Thoracic aorta (tissue), 2 donors: Measurements from ENCODE around the gene CORO1C. TPM values are rescaled to one million over a fixed set of nuclear protein-coding genes. Genes with fewer than 3 reads are reported as not detected.
A peak's percentile ranks its signal among the peaks of the same experiment; 100 is the strongest.
"Not testable (repeated sequence)": the region's sequence is repeated elsewhere in the genome, so short reads cannot be mapped to it uniquely, and the experiment has no call there.

Experiments used
- ATAC-seq: fragments of 150-250 bp; one replicate; pipeline ENCODE4 v1.8.0; 2017; ENCODE audit warnings: low read depth; ENCODE audit not compliant: insufficient number of reproducible peaks, low FRiP score
- DNase-seq: peaks from one replicate; pipeline ENCODE4 v3.0.0-alpha.2; 2020; ENCODE audit warnings: low spot score
- H3K27ac ChIP-seq, 2 donors: fragments of 200-600 bp; sonication (generic); 1 replicate in 1 of 2; 2 replicates in 1 of 2; pipeline ENCODE4 v1.5.1; 2016; ENCODE audit warnings: mild to moderate bottlenecking in 2 of 2, moderate library complexity in 2 of 2
- H3K27me3 ChIP-seq: fragments of 200-600 bp; sonication (generic); replicated peaks from 2 replicates; pipeline ENCODE4 v1.6.0; 2016; ENCODE audit warnings: mild to moderate bottlenecking; ENCODE audit not compliant: insufficient read depth
- H3K36me3 ChIP-seq: fragments of 200-600 bp; sonication (generic); one replicate; pipeline ENCODE4 v1.5.1; 2016
- H3K4me1 ChIP-seq, 2 donors: fragments of 200-600 bp; sonication (generic); 1 replicate in 1 of 2; 2 replicates in 1 of 2; pipeline versions ENCODE4 v1.5.1 to v1.6.0; 2016; ENCODE audit warnings: low read depth in 2 of 2, mild to moderate bottlenecking in 1 of 2; ENCODE audit not compliant: control insufficient read depth in 1 of 2
- H3K4me3 ChIP-seq: fragments of 200-600 bp; sonication (generic); 2 replicates; pipeline ENCODE4 v1.5.1; 2016; ENCODE audit warnings: mild to moderate bottlenecking
- H3K9me3 ChIP-seq: fragments of 200-600 bp; sonication (generic); 2 replicates; pipeline ENCODE4 v1.5.1; 2016
- CTCF ChIP-seq: fragments of 200-600 bp; sonication (generic); IDR thresholded peaks from one replicate; pipeline ENCODE4 v1.5.1; 2019; ENCODE audit warnings: antibody characterized with exemption
- total RNA-seq, 2 donors: library from RNA; depleted of rRNA; stranded (reverse); fragments of >200 nt; gene quantifications; one replicate each; pipeline versions ENCODE4 v1.1.0 to v1.2.3, GENCODE V29; 2016

CORO1C gene
- total RNA-seq, 2 donors from 2014 or later, result 157 to 208 TPM

- Histone ChIP-seq H3K27me3 (no peaks in the 10 kb centered on the region), H3K9me3 (no peaks in the 10 kb centered on the region), H3K36me3 (no peaks in the 10 kb centered on the region), H3K27ac (peak overlapping the region; percentile 70 to 71), H3K4me3 (no peak overlapping the region), H3K4me1 (peaks cover 13 to 40% of the 10 kb centered on the region in 2 donors)
- ATAC-seq (peak; percentile 96), DNase-seq (peak; percentile 80)
- TF ChIP-seq CTCF, result no peak
Observed at GRCh38 chr12:108773798-108774788, 42.8 kb upstream of the CORO1C start.

GRCh38 chr12:108772891-108773797 is 41.8 kb upstream of the CORO1C start:
- DNase-seq (no peak), ATAC-seq (no peak)
- Histone ChIP-seq H3K9me3 (no peaks in the 10 kb centered on the region), H3K36me3 (no peaks in the 10 kb centered on the region), H3K27me3 (no peaks in the 10 kb centered on the region), H3K27ac (no peak overlapping the region), H3K4me1 (peaks cover 18 to 50% of the 10 kb centered on the region in 2 donors), H3K4me3 (no peak overlapping the region)
- no peak for TF ChIP-seq CTCF

GRCh38 chr12:108772247-108772646 is 40.9 kb upstream of the CORO1C start:
- Histone ChIP-seq H3K36me3 (no peaks in the 10 kb centered on the region), H3K27ac (no peak overlapping the region), H3K4me1 (peaks cover 18 to 51% of the 10 kb centered on the region in 2 donors), H3K27me3 (no peaks in the 10 kb centered on the region), H3K4me3 (no peak overlapping the region), H3K9me3 (no peaks in the 10 kb centered on the region)
- ATAC-seq (no peak), DNase-seq (no peak)
- TF ChIP-seq CTCF, result no peak

- H3K9me3 ChIP-seq, DNase-seq, H3K27me3 ChIP-seq, H3K36me3 ChIP-seq, H3K27ac ChIP-seq, ATAC-seq, H3K4me3 ChIP-seq: not testable (repeated sequence)
- H3K4me1 ChIP-seq, result peaks cover 18 to 51% of the 10 kb centered on the region in 2 donors
Observed at GRCh38 chr12:108771835-108772234, 40.5 kb upstream of the CORO1C start.

- peaks cover 18 to 51% of the 10 kb centered on the region in 2 donors for H3K4me1 ChIP-seq
- ATAC-seq, result no peak
- no peaks in the 10 kb centered on the region for H3K36me3 ChIP-seq
- no peak for DNase-seq
- H3K9me3 ChIP-seq, result no peaks in the 10 kb centered on the region
- no peak overlapping the region for H3K4me3 ChIP-seq
- no peak for TF ChIP-seq CTCF
- H3K27ac ChIP-seq, result no peak overlapping the region
- no peaks in the 10 kb centered on the region for H3K27me3 ChIP-seq
Observed at GRCh38 chr12:108770963-108771362, 39.6 kb upstream of the CORO1C start.
